Measurements from ENCODE around the gene ZNF362. TPM values are rescaled to one million over a fixed set of nuclear protein-coding genes. Genes with fewer than 3 reads are reported as not detected.
A peak's percentile ranks its signal among the peaks of the same experiment; 100 is the strongest.

ZNF362 gene
- total and polyA plus RNA-seq, 2 of the 13 experiments (the other 11 are each of a cell fraction or from before 2014, with no cell fraction given), result 8.3 to 14.2 TPM

DNA sequence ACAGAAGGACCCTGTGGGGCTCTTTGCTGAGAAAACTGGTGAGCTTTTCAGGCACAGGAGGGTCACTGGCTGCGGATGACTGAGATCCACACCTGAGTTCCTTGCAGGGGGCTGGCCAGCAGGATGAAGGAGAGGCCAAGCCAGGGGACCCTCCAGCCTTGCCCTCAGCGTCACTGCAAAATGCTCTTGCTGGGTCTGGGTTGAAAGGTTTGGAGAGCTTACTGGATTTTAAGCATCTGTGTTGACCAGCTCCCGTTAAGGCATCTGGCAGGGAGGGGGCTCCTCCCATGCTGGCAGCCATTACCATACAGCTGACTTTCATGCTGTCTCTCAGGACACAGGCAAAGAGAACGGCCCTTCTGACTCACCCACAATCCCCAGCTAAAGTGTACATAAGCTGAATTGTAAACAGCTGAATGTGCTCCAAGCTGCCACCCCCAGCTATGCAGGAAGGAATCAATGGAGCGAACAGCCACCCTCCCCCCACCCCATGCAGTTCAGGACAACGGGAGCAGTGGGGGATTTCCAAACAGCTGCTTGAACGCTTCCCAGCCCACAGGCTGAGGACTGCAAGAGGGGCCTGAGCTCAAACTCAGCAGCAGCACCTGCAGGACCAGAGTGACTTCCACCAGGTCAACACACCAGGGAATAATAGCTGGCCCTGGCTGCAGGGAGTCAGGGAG lies 85.9 kb downstream of the ZNF362 start:
- in situ Hi-C loops (cut with HindIII; ENCODE audit: extremely low pct_ligation_motif_present, low pct_unique_long_range_greater_than_20kb) (no loop called here), intact Hi-C loops (cut with micrococcal nuclease; ENCODE audit: unreplicated experiment) (loop anchor here (1.0 kb wide), 2 partner anchors 8 kb away; no protein-coding TSS in a partner anchor)
- peak; percentile 90 for ATAC-seq
- ChIA-PET POLR2A (interaction anchor here (0.5 to 5.4 kb wide), 14 partner anchors 9 to 216 kb away, joined by 3 to 29 read pairs (median 3); partner anchors contain the start of gene A3GALT2), CTCF (ENCODE audit: low intra/inter-chr PET ratio, low total read pairs) (no interaction called here)
- H2AFZ ChIP-seq (ENCODE audit: low read length), result no peak overlapping the region
- H3K9me3 ChIP-seq (ENCODE audit: low read length), result no peaks in the 10 kb centered on the region
- peak; percentile 97 for DNase-seq (ENCODE audit: low spot score)
- peak overlapping the region; percentile 53 for H3K9ac ChIP-seq (ENCODE audit: insufficient read depth, low read depth, low read length)
- peak; percentile 87 for FAIRE-seq
- H3K27ac ChIP-seq (ENCODE audit: extremely low read length, insufficient read depth, low read length), result peak overlapping the region; percentile 61
- peak overlapping the region in 2 of 3 experiments; percentile 18 to 57; a peak in 3 of 6 replicates for H3K4me3 ChIP-seq (replicated peaks in 1 of 3; ENCODE audit: insufficient read depth in 1 of 3, low read depth in 2 of 3, low read length in 3 of 3)
- H3K4me1 ChIP-seq (ENCODE audit: insufficient read depth, low read length), result peaks cover 100% of the 10 kb centered on the region
- 0% methylated on average over 2 of the region's 7 CpGs for WGBS (ENCODE audit: low lambda C conversion rate)
- H3K4me2 ChIP-seq (ENCODE audit: low read depth, low read length), result peak overlapping the region; percentile 73
- H3K79me2 ChIP-seq (ENCODE audit: insufficient read depth, low read length), result peaks cover 92% of the 10 kb centered on the region
- no TSS peak for BruUV-seq (replicated peaks)
- H3K27me3 ChIP-seq (ENCODE audit: control insufficient read depth in 1 of 2, insufficient read depth in 2 of 2, low read length in 2 of 2), result no peaks in the 10 kb centered on the region
- H4K20me1 ChIP-seq (ENCODE audit: insufficient read depth, low read length), result peaks cover 51% of the 10 kb centered on the region
- peaks cover 2 to 22% of the 10 kb centered on the region in 2 experiments; a peak in 3 of 5 replicates for H3K36me3 ChIP-seq (replicated peaks in 1 of 2; ENCODE audit: control insufficient read depth in 1 of 2, insufficient read depth in 2 of 2, low read length in 2 of 2)
- no peak for TF ChIP-seq ZNF781 (CRISPR knock-in tag; IDR thresholded peaks at IDR 0.05; ENCODE audit: borderline replicate concordance, not compliant biosample characterization)
- TF ChIP-seq, protein P1, sequence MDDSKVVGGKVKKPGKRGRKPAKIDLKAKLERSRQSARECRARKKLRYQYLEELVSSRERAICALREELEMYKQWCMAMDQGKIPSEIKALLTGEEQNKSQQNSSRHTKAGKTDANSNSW (CRISPR knock-in tag; IDR thresholded peaks at IDR 0.05; ENCODE audit: borderline replicate concordance), result no peak
- peak; percentile 88 for TF ChIP-seq ZMYM4 (CRISPR knock-in tag; IDR thresholded peaks at IDR 0.05)
- no peak for TF ChIP-seq MTF1 (CRISPR knock-in tag; IDR thresholded peaks at IDR 0.05)
- TF ChIP-seq, protein P2, sequence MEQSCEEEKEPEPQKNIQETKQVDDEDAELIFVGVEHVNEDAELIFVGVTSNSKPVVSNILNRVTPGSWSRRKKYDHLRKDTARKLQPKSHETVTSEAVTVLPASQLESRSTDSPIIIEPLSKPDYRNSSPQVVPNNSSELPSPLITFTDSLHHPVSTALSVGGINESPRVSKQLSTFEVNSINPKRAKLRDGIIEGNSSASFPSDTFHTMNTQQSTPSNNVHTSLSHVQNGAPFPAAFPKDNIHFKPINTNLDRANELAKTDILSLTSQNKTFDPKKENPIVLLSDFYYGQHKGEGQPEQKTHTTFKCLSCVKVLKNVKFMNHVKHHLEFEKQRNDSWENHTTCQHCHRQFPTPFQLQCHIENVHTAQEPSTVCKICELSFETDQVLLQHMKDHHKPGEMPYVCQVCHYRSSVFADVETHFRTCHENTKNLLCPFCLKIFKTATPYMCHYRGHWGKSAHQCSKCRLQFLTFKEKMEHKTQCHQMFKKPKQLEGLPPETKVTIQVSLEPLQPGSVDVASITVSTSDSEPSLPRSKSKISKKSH (CRISPR knock-in tag; IDR thresholded peaks at IDR 0.05; ENCODE audit: borderline replicate concordance), result no peak
- TF ChIP-seq RFXAP (CRISPR knock-in tag; IDR thresholded peaks at IDR 0.05; ENCODE audit: borderline replicate concordance), result peak; percentile 82
- no peak for TF ChIP-seq ZNF296 (CRISPR knock-in tag; conservative IDR thresholded peaks at IDR 0.05)
- peak; percentile 90; the same call in 1 of the 2 replicates for TF ChIP-seq ZNF337 (CRISPR knock-in tag; IDR thresholded peaks at IDR 0.05; ENCODE audit: borderline replicate concordance, low read depth)
- no peak for TF ChIP-seq SIX4 (CRISPR knock-in tag; IDR thresholded peaks at IDR 0.05)
- no peak for TF ChIP-seq EED (CRISPR knock-in tag; IDR thresholded peaks at IDR 0.05)
- TF ChIP-seq, protein P3, sequence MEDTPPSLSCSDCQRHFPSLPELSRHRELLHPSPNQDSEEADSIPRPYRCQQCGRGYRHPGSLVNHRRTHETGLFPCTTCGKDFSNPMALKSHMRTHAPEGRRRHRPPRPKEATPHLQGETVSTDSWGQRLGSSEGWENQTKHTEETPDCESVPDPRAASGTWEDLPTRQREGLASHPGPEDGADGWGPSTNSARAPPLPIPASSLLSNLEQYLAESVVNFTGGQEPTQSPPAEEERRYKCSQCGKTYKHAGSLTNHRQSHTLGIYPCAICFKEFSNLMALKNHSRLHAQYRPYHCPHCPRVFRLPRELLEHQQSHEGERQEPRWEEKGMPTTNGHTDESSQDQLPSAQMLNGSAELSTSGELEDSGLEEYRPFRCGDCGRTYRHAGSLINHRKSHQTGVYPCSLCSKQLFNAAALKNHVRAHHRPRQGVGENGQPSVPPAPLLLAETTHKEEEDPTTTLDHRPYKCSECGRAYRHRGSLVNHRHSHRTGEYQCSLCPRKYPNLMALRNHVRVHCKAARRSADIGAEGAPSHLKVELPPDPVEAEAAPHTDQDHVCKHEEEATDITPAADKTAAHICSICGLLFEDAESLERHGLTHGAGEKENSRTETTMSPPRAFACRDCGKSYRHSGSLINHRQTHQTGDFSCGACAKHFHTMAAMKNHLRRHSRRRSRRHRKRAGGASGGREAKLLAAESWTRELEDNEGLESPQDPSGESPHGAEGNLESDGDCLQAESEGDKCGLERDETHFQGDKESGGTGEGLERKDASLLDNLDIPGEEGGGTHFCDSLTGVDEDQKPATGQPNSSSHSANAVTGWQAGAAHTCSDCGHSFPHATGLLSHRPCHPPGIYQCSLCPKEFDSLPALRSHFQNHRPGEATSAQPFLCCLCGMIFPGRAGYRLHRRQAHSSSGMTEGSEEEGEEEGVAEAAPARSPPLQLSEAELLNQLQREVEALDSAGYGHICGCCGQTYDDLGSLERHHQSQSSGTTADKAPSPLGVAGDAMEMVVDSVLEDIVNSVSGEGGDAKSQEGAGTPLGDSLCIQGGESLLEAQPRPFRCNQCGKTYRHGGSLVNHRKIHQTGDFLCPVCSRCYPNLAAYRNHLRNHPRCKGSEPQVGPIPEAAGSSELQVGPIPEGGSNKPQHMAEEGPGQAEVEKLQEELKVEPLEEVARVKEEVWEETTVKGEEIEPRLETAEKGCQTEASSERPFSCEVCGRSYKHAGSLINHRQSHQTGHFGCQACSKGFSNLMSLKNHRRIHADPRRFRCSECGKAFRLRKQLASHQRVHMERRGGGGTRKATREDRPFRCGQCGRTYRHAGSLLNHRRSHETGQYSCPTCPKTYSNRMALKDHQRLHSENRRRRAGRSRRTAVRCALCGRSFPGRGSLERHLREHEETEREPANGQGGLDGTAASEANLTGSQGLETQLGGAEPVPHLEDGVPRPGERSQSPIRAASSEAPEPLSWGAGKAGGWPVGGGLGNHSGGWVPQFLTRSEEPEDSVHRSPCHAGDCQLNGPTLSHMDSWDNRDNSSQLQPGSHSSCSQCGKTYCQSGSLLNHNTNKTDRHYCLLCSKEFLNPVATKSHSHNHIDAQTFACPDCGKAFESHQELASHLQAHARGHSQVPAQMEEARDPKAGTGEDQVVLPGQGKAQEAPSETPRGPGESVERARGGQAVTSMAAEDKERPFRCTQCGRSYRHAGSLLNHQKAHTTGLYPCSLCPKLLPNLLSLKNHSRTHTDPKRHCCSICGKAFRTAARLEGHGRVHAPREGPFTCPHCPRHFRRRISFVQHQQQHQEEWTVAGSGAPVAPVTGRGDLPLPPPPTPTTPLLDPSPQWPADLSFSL (CRISPR knock-in tag; IDR thresholded peaks at IDR 0.05), result no peak; the same call in 1 of the 2 replicates
- TF ChIP-seq SMC3 (IDR thresholded peaks at IDR 0.05; ENCODE audit: low read length), result peak; percentile 27; the same call in 1 of the 2 replicates
- TF ChIP-seq ZNF30 (CRISPR knock-in tag; IDR thresholded peaks at IDR 0.05), result no peak
- TF ChIP-seq GFI1 (CRISPR knock-in tag; IDR thresholded peaks at IDR 0.05; ENCODE audit: borderline replicate concordance), result peak; percentile 73; the same call in 1 of the 2 replicates
- TF ChIP-seq MED13 (CRISPR knock-in tag; IDR thresholded peaks at IDR 0.05), result peak; percentile 69; the same call in 1 of the 2 replicates
- TF ChIP-seq ZNF20 (CRISPR knock-in tag; IDR thresholded peaks at IDR 0.05), result peak; percentile 76; the same call in 1 of the 2 replicates

Data from HepG2 (cell line).